Measurements from ENCODE around the gene NFYC. TPM values are rescaled to one million over a fixed set of nuclear protein-coding genes. Genes with fewer than 3 reads are reported as not detected.

Gene NFYC
- total RNA-seq, 6 experiments from 2014 or later = 31.0 to 48.1 (median 43.8) TPM

DNA sequence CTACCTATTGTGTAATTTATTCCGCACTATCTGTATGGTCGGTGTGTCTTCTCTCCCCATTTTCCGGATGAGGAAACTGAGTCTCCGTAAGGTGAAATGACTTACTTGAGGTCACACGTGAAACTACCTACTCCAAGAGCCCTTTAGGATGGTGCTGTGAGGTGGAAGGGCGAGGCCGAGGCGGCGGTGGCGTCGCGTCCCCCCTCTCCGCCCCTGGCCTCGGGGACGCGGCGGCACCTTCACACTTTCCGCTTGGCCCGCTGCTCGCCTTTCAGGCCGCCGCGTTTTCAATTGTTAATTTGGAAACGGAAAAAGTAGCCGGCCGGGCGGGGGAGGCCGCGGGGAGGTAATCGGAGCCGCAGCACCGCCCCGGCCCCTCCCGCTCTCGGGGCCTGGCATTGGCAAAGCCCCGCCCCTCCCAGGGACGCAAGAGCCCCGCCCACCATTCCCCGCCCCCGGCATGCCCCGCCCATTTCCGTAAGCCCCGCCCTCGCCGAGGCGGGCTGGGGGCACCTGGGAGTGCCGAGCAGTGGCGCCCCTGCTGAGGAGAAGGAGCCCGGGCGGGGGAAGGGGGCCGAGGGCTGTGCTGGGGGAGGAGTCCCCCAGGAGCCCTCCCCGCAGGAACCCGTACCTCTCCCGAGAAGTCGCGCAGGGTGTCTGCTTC lies 110.7 kb downstream of the NFYC start:
- H3K36me3 Mint-ChIP-seq (ENCODE audit: low read depth) = no peaks in the 10 kb centered on the region
- peaks cover 13% of the 10 kb centered on the region for H3K27me3 Mint-ChIP-seq (ENCODE audit: insufficient read depth)
- no peak overlapping the region for H3K27ac Mint-ChIP-seq
- peaks cover 3% of the 10 kb centered on the region for H3K4me1 Mint-ChIP-seq (ENCODE audit: low read depth)
- TF ChIP-seq, protein P1, sequence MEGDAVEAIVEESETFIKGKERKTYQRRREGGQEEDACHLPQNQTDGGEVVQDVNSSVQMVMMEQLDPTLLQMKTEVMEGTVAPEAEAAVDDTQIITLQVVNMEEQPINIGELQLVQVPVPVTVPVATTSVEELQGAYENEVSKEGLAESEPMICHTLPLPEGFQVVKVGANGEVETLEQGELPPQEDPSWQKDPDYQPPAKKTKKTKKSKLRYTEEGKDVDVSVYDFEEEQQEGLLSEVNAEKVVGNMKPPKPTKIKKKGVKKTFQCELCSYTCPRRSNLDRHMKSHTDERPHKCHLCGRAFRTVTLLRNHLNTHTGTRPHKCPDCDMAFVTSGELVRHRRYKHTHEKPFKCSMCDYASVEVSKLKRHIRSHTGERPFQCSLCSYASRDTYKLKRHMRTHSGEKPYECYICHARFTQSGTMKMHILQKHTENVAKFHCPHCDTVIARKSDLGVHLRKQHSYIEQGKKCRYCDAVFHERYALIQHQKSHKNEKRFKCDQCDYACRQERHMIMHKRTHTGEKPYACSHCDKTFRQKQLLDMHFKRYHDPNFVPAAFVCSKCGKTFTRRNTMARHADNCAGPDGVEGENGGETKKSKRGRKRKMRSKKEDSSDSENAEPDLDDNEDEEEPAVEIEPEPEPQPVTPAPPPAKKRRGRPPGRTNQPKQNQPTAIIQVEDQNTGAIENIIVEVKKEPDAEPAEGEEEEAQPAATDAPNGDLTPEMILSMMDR (IDR thresholded peaks at IDR 0.05) = no peak
- no peak for DNase-seq
- no peaks in the 10 kb centered on the region for H3K9me3 Mint-ChIP-seq
- peak overlapping the region; percentile 23; the same call in 1 of the 2 replicates for H3K4me3 Mint-ChIP-seq

DNA sequence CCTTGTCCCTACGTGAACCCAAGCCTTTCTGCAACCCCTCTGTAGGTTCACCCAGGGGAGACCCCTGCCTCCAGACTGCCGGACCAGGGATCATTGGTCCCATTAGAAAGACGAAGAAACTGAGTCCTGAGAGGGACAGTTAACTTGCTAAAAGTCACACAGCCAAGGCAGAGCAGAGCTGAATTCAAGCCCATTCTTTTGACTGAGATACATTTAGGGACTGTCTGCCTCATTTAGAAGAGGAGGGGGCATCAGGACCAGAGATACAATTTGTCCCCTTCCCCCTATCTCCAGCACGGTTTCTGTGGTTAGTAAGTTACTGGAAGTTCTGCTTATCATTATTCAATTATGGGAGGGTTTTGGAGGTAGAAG lies 111.2 kb downstream of the NFYC start:
- Mint-ChIP-seq H3K4me3 (no peak overlapping the region), H3K4me1 (ENCODE audit: low read depth) (no peaks in the 10 kb centered on the region), H3K36me3 (ENCODE audit: low read depth) (no peaks in the 10 kb centered on the region), H3K27ac (no peak overlapping the region), H3K27me3 (ENCODE audit: insufficient read depth) (peaks cover 13% of the 10 kb centered on the region), H3K9me3 (no peaks in the 10 kb centered on the region)
- TF ChIP-seq, protein P1 (IDR thresholded peaks at IDR 0.05) = no peak
- DNase-seq = no peak

DNA sequence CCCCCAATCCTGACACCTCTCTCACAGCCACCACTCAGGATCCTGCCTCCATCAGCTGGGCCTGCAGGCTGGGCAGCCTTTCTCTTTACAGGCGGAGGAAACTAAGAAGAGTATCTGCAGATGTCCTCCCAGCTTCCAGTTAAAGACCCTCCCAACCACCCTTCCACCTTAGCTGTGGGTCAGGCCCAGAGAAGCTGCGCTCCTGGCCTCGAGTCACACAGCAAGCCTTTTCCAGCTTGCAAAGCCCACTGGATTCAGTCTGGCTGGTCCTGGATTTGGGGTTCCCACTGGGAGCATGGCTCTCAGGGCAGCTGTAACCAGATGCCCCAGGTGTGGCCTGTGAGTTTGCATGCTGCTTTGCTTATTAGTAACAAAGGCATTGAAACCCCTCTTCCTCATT lies 111.9 kb downstream of the NFYC start:
- H3K4me1 Mint-ChIP-seq (ENCODE audit: low read depth) = peaks cover 1% of the 10 kb centered on the region
- H3K4me3 Mint-ChIP-seq = no peak overlapping the region
- DNase-seq = no peak
- TF ChIP-seq, protein P1 (IDR thresholded peaks at IDR 0.05) = no peak
- no peaks in the 10 kb centered on the region for H3K9me3 Mint-ChIP-seq
- H3K27ac Mint-ChIP-seq = no peak overlapping the region
- H3K27me3 Mint-ChIP-seq (ENCODE audit: insufficient read depth) = peaks cover 17% of the 10 kb centered on the region
- H3K36me3 Mint-ChIP-seq (ENCODE audit: low read depth) = no peaks in the 10 kb centered on the region

DNA sequence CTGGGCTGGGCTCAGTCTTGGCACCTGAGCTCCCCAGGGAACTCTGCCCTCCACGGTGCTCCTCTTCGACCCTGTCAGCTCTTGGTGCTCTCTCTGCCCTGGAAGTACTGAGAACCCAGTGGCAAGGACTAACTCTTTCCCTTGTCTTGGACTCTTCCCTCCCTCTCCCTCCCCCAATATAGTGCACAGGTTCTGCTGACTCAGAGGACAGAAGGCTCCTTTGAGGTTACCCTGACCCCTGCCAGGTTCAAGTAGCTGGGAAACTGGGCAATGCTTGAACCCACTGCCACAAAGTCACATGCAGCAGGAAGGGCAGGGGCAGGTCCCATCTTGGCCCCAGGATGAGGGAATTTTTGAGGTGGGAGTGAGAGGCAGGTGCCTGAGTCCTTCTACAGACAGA lies 112.4 kb downstream of the NFYC start:
- DNase-seq = no peak
- H3K27me3 Mint-ChIP-seq (ENCODE audit: insufficient read depth) = peaks cover 20% of the 10 kb centered on the region
- H3K27ac Mint-ChIP-seq = no peak overlapping the region
- no peaks in the 10 kb centered on the region for H3K36me3 Mint-ChIP-seq (ENCODE audit: low read depth)
- peaks cover 6% of the 10 kb centered on the region for H3K4me1 Mint-ChIP-seq (ENCODE audit: low read depth)
- no peak overlapping the region for H3K4me3 Mint-ChIP-seq
- TF ChIP-seq, protein P1 (IDR thresholded peaks at IDR 0.05) = no peak
- H3K9me3 Mint-ChIP-seq = no peaks in the 10 kb centered on the region

DNA sequence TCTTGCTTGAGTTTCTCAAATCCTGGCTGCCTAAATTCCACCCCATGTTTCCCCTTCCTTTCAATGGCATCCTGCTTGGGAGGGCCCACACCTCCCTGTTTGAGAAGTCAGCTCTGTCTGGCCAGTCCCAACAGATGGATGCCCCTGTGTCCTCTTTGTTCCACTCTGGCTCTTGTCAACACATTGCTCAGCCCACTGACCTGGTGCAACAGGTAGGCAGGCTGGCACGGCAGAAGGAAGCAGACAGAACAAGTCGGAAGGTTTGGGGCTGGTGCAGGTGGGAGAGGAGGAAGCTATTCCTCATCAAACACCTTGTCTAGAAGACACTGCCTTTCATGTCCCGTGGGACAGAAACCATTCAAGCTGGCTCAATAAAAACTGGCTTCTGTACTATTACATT lies 114.7 kb downstream of the NFYC start:
- TF ChIP-seq, protein P1 (IDR thresholded peaks at IDR 0.05) = no peak
- H3K27ac Mint-ChIP-seq = no peak overlapping the region
- H3K4me1 Mint-ChIP-seq (ENCODE audit: low read depth) = peaks cover 8% of the 10 kb centered on the region

More for the DNA sequence above, 114.7 kb downstream of the NFYC start:
- no peak for DNase-seq
- H3K27me3 Mint-ChIP-seq (ENCODE audit: insufficient read depth) = peaks cover 23% of the 10 kb centered on the region
- no peaks in the 10 kb centered on the region; the same call in 1 of the 2 replicates for H3K9me3 Mint-ChIP-seq
- H3K36me3 Mint-ChIP-seq (ENCODE audit: low read depth) = no peaks in the 10 kb centered on the region
- H3K4me3 Mint-ChIP-seq = no peak overlapping the region
